Effector memory CD4-positive, alpha-beta T cell (primary cell): Measurements from ENCODE around the gene TSHZ2.

Experiments used
- DNase-seq, 3 donors: peaks; one replicate each; pipeline ENCODE4 v3.0.0-alpha.2; 2020
- H3K27ac ChIP-seq: 2 replicates; pipeline ENCODE4 v1.7.0; 2013; ENCODE audit warnings: mild to moderate bottlenecking, low read length, moderate library complexity; ENCODE audit not compliant: insufficient read depth, poor library complexity, severe bottlenecking
- H3K27me3 ChIP-seq: replicated peaks from 2 replicates; pipeline ENCODE4 v1.7.0; 2013; ENCODE audit warnings: mild to moderate bottlenecking, low read length; ENCODE audit not compliant: insufficient read depth, control insufficient read depth, poor library complexity, severe bottlenecking
- H3K36me3 ChIP-seq: 2 replicates; pipeline ENCODE4 v1.7.0; 2013; ENCODE audit warnings: mild to moderate bottlenecking, low read length, moderate library complexity; ENCODE audit not compliant: control insufficient read depth, insufficient read depth
- H3K4me1 ChIP-seq: 2 replicates; pipeline ENCODE4 v1.7.0; 2013; ENCODE audit warnings: low read length, mild to moderate bottlenecking; ENCODE audit not compliant: control insufficient read depth, insufficient read depth, poor library complexity, severe bottlenecking
- H3K4me3 ChIP-seq: 2 replicates; pipeline ENCODE4 v1.7.0; 2013; ENCODE audit warnings: low read length, low read depth, mild to moderate bottlenecking; ENCODE audit not compliant: insufficient read depth, poor library complexity, severe bottlenecking
- H3K9me3 ChIP-seq: 2 replicates; pipeline ENCODE4 v1.7.0; 2013; ENCODE audit warnings: mild to moderate bottlenecking, low read length, moderate library complexity; ENCODE audit not compliant: control insufficient read depth

TSHZ2 gene

DNA sequence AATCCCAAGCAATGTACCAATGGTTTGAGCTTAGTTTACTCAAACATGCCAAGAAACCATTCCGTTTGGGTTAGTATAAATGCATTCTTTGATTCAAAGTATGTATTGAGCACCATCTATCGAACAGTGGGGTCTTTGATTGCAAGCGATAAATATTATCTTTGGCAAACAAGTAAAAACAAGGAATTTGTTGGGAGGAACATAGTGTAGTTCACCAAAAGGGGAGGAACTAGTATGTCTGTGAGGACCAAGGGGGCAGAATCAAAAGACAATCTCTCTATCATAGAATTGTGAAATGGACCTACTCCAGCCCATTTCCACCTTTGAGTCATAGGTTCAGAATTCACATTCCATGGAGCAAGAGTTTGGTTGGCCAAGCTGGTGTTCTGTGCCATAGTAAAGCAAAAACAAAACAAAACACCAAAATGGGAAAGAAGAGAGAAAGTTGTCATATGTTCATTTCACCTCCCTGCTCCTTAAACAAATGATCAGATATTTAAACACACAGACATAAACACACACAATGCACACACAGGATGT, 266.0 kb downstream of the TSHZ2 start:
- Histone ChIP-seq H3K4me3 (no peak overlapping the region), H3K9me3 (no peaks in the 10 kb centered on the region), H3K27ac (no peak overlapping the region), H3K4me1 (no peaks in the 10 kb centered on the region), H3K27me3 (no peaks in the 10 kb centered on the region), H3K36me3 (no peaks in the 10 kb centered on the region)
- DNase-seq, result no peak

DNA sequence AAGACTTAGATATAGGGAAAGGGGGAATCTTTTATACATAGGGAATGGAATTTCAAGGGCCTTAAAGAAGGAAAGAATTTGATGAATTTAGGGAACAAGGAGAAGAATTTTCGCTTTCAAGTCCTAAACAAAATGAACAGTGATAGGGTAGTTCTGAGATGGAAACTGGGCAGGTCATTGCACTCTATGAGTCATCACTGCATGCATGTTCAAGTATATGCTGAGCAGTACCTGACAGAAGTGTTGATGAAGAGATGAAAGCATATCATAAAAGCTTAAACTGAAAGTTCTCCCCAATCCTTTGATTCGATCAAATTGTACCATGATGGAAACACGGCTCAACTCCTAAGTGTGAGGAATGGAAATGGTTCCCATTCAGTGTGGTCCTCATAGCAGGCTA, 271.0 kb downstream of the TSHZ2 start:
- Histone ChIP-seq H3K36me3 (no peaks in the 10 kb centered on the region), H3K9me3 (no peaks in the 10 kb centered on the region), H3K27ac (no peak overlapping the region), H3K4me1 (no peaks in the 10 kb centered on the region), H3K4me3 (no peak overlapping the region), H3K27me3 (no peaks in the 10 kb centered on the region)
- no peak for DNase-seq

DNA sequence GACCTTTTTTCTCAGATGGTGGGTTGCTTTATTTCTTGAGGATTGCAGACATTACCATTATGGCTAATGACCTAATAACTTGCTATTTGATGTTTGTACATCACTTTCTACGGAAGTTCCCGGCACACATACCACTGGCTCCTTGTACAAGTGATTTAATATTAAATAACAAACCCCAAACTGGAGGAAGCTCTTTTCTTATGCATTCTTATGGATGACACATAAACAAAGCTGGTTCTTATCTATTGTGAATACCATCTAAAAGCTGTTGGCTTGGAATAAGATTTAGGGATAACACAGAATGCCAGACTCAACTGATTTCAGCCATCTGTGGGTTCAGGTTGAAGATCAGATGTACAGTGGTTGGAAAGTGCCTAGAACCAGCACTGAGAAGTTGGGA, 272.6 kb downstream of the TSHZ2 start:
- Histone ChIP-seq H3K27ac (no peak overlapping the region), H3K4me1 (no peaks in the 10 kb centered on the region), H3K27me3 (no peaks in the 10 kb centered on the region), H3K9me3 (no peaks in the 10 kb centered on the region), H3K4me3 (no peak overlapping the region), H3K36me3 (no peaks in the 10 kb centered on the region)
- DNase-seq, result no peak

DNA sequence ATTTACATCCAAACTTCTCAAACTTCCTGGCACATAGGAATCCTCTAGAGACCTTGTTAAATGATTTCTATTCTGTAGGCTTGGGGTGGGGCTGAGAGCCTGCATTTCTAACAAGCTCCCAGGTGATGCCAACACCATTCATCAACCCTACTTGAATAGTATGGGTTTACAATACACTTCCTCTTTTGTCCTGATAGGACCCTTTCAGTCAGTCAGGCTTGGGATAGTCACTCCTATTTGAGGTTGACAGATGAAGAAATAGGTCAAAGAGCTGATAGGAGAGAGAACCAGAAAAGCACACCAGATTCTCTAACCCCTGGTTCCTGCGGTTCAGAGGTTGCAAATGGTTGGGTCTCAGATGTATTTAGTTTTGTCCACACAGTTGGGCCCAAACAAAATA, 273.4 kb downstream of the TSHZ2 start:
- Histone ChIP-seq H3K9me3 (no peaks in the 10 kb centered on the region), H3K4me1 (no peaks in the 10 kb centered on the region)

DNA sequence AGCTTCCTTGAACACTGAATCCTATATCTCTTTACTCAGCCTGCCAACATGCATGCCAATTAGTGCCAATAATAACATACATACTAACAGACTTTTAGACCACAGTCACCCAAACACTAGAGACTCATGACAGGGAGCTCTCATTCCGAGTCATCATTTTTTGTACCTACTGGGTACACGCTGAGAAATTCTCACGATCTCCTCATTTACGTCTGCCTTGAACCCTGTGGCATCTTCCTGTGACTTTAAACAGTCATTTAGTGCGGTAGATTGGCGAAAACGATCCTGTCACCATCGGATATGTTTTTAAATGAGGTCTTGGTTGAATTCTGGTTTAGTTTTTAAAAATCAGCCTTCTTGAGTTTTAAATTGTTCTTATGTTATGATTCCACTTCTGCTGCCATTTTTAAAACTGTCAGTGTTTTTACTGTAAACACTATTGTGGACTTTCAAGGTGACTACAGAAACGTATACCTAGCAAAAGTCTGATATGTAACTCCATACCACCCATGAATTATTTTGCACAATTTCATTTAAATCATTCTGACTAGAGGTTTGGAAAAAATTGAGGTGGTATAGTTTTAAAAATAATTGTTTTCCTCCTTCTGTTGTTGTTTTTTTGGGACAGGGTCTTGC, 275.4 kb downstream of the TSHZ2 start:
- no peak for DNase-seq
- Histone ChIP-seq H3K27me3 (no peaks in the 10 kb centered on the region), H3K4me1 (no peaks in the 10 kb centered on the region), H3K36me3 (no peaks in the 10 kb centered on the region), H3K4me3 (no peak overlapping the region), H3K27ac (no peak overlapping the region), H3K9me3 (no peaks in the 10 kb centered on the region)

More for the DNA sequence above, 273.4 kb downstream of the TSHZ2 start:
- no peak overlapping the region for H3K4me3 ChIP-seq
- H3K36me3 ChIP-seq, result no peaks in the 10 kb centered on the region
- H3K27me3 ChIP-seq, result no peaks in the 10 kb centered on the region
- no peak overlapping the region for H3K27ac ChIP-seq
- no peak for DNase-seq

DNA sequence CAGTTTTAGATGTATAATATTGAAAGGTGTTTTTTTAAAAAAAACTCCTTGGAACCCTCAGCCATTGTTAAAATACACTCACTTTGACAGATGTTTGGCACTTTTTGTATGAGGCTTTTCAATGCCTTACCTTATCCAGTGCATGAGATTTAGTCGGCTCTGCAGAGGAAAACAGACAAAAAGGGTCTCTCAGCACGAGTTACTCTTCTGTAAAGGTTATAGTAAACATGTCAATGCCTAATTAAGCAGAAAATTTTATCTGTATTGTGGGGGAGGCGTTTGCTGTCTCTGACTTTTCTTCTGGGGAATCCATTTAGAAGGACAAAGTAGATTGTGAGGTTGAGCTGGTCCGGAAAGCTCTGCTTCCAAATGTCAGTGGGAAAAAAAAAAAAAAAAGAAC, 278.3 kb downstream of the TSHZ2 start:
- H3K27ac ChIP-seq, result no peak overlapping the region
- H3K36me3 ChIP-seq, result no peaks in the 10 kb centered on the region
- no peaks in the 10 kb centered on the region for H3K27me3 ChIP-seq
- no peaks in the 10 kb centered on the region for H3K4me1 ChIP-seq
- no peak for DNase-seq
- no peaks in the 10 kb centered on the region for H3K9me3 ChIP-seq
- no peak overlapping the region for H3K4me3 ChIP-seq

DNA sequence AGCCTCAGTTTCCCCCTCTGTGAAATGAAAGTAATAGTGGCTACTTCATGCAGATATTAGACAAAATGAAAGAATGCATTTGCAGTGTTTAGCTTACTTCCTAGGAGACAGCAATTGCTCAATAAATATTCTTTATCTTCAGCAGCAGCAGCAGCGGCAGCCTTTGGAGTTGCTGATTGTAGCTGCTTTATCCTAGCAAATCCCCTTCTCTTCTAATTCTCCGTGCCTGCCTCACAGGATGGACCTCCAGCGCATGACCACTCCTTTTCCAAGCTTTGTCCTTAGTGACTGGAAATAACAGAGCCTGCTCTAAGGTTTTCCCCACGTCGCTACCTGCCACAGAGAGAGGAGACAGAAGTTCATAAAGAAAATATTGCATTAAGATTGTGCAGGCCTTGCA, 279.8 kb downstream of the TSHZ2 start:
- no peak for DNase-seq
- Histone ChIP-seq H3K27ac (no peak overlapping the region), H3K36me3 (no peaks in the 10 kb centered on the region), H3K9me3 (no peaks in the 10 kb centered on the region), H3K4me1 (no peaks in the 10 kb centered on the region), H3K4me3 (no peak overlapping the region), H3K27me3 (no peaks in the 10 kb centered on the region)

DNA sequence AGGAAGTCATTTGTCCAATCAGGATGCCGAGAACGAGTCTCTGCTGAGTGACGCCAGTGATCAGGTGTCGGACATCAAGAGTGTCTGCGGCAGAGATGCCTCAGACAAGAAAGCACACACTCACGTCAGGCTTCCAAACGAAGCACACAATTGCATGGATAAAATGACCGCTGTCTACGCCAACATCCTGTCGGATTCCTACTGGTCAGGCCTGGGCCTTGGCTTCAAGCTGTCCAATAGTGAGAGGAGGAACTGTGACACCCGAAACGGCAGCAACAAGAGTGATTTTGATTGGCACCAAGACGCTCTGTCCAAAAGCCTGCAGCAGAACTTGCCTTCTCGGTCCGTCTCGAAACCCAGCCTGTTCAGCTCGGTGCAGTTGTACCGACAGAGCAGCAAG, 281.5 kb downstream of the TSHZ2 start:
- no peaks in the 10 kb centered on the region for H3K9me3 ChIP-seq
- no peaks in the 10 kb centered on the region for H3K4me1 ChIP-seq
- H3K36me3 ChIP-seq, result no peaks in the 10 kb centered on the region
- no peak overlapping the region for H3K27ac ChIP-seq
- no peak overlapping the region for H3K4me3 ChIP-seq
- no peak for DNase-seq
- no peaks in the 10 kb centered on the region for H3K27me3 ChIP-seq

DNA sequence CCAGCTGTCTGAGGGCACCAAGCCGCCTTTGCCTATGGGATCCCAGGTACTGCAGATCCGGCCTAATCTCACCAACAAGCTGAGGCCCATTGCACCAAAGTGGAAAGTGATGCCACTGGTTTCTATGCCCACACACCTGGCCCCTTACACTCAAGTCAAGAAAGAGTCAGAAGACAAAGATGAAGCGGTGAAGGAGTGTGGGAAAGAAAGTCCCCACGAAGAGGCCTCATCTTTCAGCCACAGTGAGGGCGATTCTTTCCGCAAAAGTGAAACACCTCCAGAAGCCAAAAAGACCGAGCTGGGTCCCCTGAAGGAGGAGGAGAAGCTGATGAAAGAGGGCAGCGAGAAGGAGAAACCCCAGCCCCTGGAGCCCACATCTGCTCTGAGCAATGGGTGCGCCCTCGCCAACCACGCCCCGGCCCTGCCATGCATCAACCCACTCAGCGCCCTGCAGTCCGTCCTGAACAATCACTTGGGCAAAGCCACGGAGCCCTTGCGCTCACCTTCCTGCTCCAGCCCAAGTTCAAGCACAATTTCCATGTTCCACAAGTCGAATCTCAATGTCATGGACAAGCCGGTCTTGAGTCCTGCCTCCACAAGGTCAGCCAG, 283.0 kb downstream of the TSHZ2 start:
- no peak overlapping the region for H3K27ac ChIP-seq
- no peak for DNase-seq
- H3K27me3 ChIP-seq, result no peaks in the 10 kb centered on the region
- H3K4me3 ChIP-seq, result no peak overlapping the region
- H3K9me3 ChIP-seq, result no peaks in the 10 kb centered on the region
- no peaks in the 10 kb centered on the region for H3K4me1 ChIP-seq
- no peaks in the 10 kb centered on the region for H3K36me3 ChIP-seq

DNA sequence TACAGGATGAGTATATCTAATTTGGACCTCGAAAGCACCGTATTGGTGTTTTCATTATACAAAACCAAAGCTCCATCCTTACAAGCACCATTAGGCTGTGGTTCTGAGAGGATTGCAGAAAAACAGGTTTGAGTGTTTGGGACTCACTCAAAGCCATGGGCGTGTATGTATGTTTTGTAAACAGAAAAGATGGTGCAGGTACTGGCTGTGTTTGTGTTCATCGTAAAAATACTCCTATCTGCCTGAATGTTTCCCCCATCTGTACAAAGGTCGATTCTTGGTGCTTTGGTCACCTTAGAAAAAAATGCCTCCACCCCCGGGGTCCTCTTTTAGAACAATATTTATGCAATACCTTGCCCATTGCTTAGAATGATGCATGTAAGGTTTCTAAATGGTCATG, 286.6 kb downstream of the TSHZ2 start:
- Histone ChIP-seq H3K27ac (no peak overlapping the region), H3K27me3 (no peaks in the 10 kb centered on the region), H3K36me3 (no peaks in the 10 kb centered on the region), H3K9me3 (no peaks in the 10 kb centered on the region), H3K4me1 (no peaks in the 10 kb centered on the region), H3K4me3 (no peak overlapping the region)
- DNase-seq, result no peak
